Hepatocyte (in vitro differentiated cells): ENCODE data around the gene ADD2. TPM values are rescaled to one million over a fixed set of nuclear protein-coding genes. Genes with fewer than 3 reads are reported as not detected.
"Not testable (repeated sequence)": the region's sequence is repeated elsewhere in the genome, so short reads cannot be mapped to it uniquely, and the experiment has no call there.

Experiments
- DNase-seq: peaks from one replicate; pipeline ENCODE4 v3.0.0-alpha.2; 2016; ENCODE audit warnings: low spot score
- H2AFZ ChIP-seq: fragments of 200-600 bp; sonication (generic); 2 replicates; pipeline ENCODE4 v1.6.0; 2016; ENCODE audit warnings: antibody characterized with exemption, mild to moderate bottlenecking
- H3K27ac ChIP-seq: fragments of 200-600 bp; sonication (generic); 2 replicates; pipeline ENCODE4 v1.5.1; 2016; ENCODE audit warnings: mild to moderate bottlenecking
- H3K27me3 ChIP-seq: fragments of 200-600 bp; sonication (generic); 2 replicates; pipeline ENCODE4 v1.6.1; 2016
- H3K36me3 ChIP-seq: fragments of 200-600 bp; sonication (generic); replicated peaks from 2 replicates; pipeline ENCODE4 v1.5.1; 2016; ENCODE audit warnings: low read depth; ENCODE audit not compliant: insufficient read depth
- H3K4me1 ChIP-seq: fragments of 200-600 bp; sonication (generic); 2 replicates; pipeline ENCODE4 v1.5.1; 2016; ENCODE audit warnings: mild to moderate bottlenecking, moderate library complexity; ENCODE audit not compliant: insufficient read depth
- H3K4me2 ChIP-seq: fragments of 200-600 bp; sonication (generic); 2 replicates; pipeline ENCODE4 v1.6.0; 2016
- H3K4me3 ChIP-seq: fragments of 200-600 bp; sonication (generic); 2 replicates; pipeline ENCODE4 v1.5.1; 2016; ENCODE audit warnings: mild to moderate bottlenecking
- H3K79me2 ChIP-seq: fragments of 200-600 bp; sonication (generic); 2 replicates; pipeline ENCODE4 v1.6.0; 2017; ENCODE audit warnings: mild to moderate bottlenecking
- H3K9me2 ChIP-seq: fragments of 200-600 bp; sonication (generic); replicated peaks from 2 replicates; pipeline ENCODE4 v1.6.0; 2017; ENCODE audit warnings: mild to moderate bottlenecking; ENCODE audit not compliant: insufficient read depth
- H3K9me3 ChIP-seq: fragments of 200-600 bp; sonication (generic); 2 replicates; pipeline ENCODE4 v1.5.1; 2016; ENCODE audit warnings: low read depth, mild to moderate bottlenecking
- H4K20me1 ChIP-seq: fragments of 200-600 bp; sonication (generic); 2 replicates; pipeline ENCODE4 v1.6.0; 2016; ENCODE audit warnings: mild to moderate bottlenecking; ENCODE audit not compliant: insufficient read depth, poor library complexity, severe bottlenecking
- CTCF ChIP-seq: fragments of 200-600 bp; sonication (generic); IDR thresholded peaks from 2 replicates; pipeline ENCODE4 v1.5.1; 2016; ENCODE audit warnings: antibody characterized with exemption, mild to moderate bottlenecking; ENCODE audit not compliant: poor library complexity
- EZH2 ChIP-seq: fragments of 200-600 bp; sonication (generic); IDR thresholded peaks from 2 replicates; pipeline ENCODE4 v1.6.1; 2016; ENCODE audit warnings: antibody characterized with exemption, mild to moderate bottlenecking, borderline replicate concordance
- EZH2phosphoT487 ChIP-seq: fragments of 200-600 bp; sonication (generic); IDR thresholded peaks from one replicate; pipeline ENCODE4 v1.6.1; 2018; ENCODE audit warnings: antibody characterized with exemption, mild to moderate bottlenecking, low read depth, moderate library complexity; ENCODE audit not compliant: unreplicated experiment, severe bottlenecking
- whole genome bisulfite sequencing: methylation state at CpG from one replicate; pipeline ENCODE4 v1.1.6; 2016; ENCODE audit warnings: low lambda C conversion rate; ENCODE audit errors: missing lambda C conversion rate; 5-methylcytosine and 5-hydroxymethylcytosine counted together
- polyA plus RNA-seq: library from polyadenylated mRNA; unstranded; fragments of >200 nt; fragmentation: Nextera tagmentation; extraction: Ambion mirVana; gene quantifications from 2 replicates; pipeline ENCODE4 v1.2.1, GENCODE V29; 2016
- total RNA-seq: library from RNA; depleted of rRNA; stranded (reverse); fragments of >200 nt; gene quantifications from 2 replicates; pipeline ENCODE4 v1.2.3, GENCODE V29; 2014

The ADD2 gene
- total and polyA plus RNA-seq, 2 experiments from 2014 or later = 0.74 to 2.4 TPM

GRCh38 chr2:70799706-70800105 lies 31.7 kb upstream of the ADD2 start:
- no peak overlapping the region for H3K27ac ChIP-seq
- H3K4me2 ChIP-seq = no peak overlapping the region
- TF ChIP-seq EZH2phosphoT487 (no peak), CTCF (no peak), EZH2 (no peak)
- H3K79me2 ChIP-seq = no peaks in the 10 kb centered on the region
- H4K20me1 ChIP-seq = no peaks in the 10 kb centered on the region
- no peaks in the 10 kb centered on the region for H3K36me3 ChIP-seq
- H3K27me3 ChIP-seq = peaks cover 6% of the 10 kb centered on the region
- H3K4me1 ChIP-seq = no peaks in the 10 kb centered on the region
- no peak overlapping the region for H2AFZ ChIP-seq
- no peak for DNase-seq
- no peaks in the 10 kb centered on the region for H3K9me2 ChIP-seq
- no peak overlapping the region for H3K4me3 ChIP-seq
- H3K9me3 ChIP-seq = no peaks in the 10 kb centered on the region
- 79% methylated on average over 2 of the region's 2 CpGs for WGBS

- not testable (repeated sequence) for H3K9me2 ChIP-seq, H3K4me1 ChIP-seq, DNase-seq, H3K4me3 ChIP-seq, H3K27ac ChIP-seq, H3K4me2 ChIP-seq, H3K9me3 ChIP-seq, H3K36me3 ChIP-seq, H2AFZ ChIP-seq, H3K79me2 ChIP-seq, H4K20me1 ChIP-seq
- H3K27me3 ChIP-seq = peaks cover 10% of the 10 kb centered on the region
- 86% methylated on average over 1 of the region's 3 CpGs for WGBS
Observed at GRCh38 chr2:70797996-70798395, 30.0 kb upstream of the ADD2 start.

- TF ChIP-seq EZH2 (no peak), CTCF (no peak), EZH2phosphoT487 (no peak)
- Histone ChIP-seq H3K36me3 (no peaks in the 10 kb centered on the region), H3K4me3 (no peak overlapping the region), H3K4me1 (no peaks in the 10 kb centered on the region), H3K4me2 (no peak overlapping the region), H3K9me3 (no peaks in the 10 kb centered on the region), H3K79me2 (no peaks in the 10 kb centered on the region), H3K27me3 (peaks cover 15% of the 10 kb centered on the region), H3K27ac (no peak overlapping the region), H2AFZ (no peak overlapping the region), H4K20me1 (no peaks in the 10 kb centered on the region), H3K9me2 (no peaks in the 10 kb centered on the region)
- 48% methylated on average over 2 of the region's 2 CpGs for WGBS
- no peak for DNase-seq
Observed at GRCh38 chr2:70797506-70797905, 29.5 kb upstream of the ADD2 start.

- 55% methylated on average over 1 of the region's 1 CpG for WGBS
- H3K79me2 ChIP-seq = no peaks in the 10 kb centered on the region
Observed at GRCh38 chr2:70796262-70796661, 28.3 kb upstream of the ADD2 start.

More at GRCh38 chr2:70796262-70796661, 28.3 kb upstream of the ADD2 start:
- Histone ChIP-seq H3K36me3 (no peaks in the 10 kb centered on the region), H4K20me1 (no peaks in the 10 kb centered on the region), H3K4me3 (no peak overlapping the region), H3K9me3 (no peaks in the 10 kb centered on the region), H3K27me3 (peaks cover 24% of the 10 kb centered on the region), H3K4me2 (no peak overlapping the region), H3K4me1 (no peaks in the 10 kb centered on the region), H2AFZ (no peak overlapping the region), H3K9me2 (no peaks in the 10 kb centered on the region), H3K27ac (no peak overlapping the region)
- DNase-seq = peak; percentile 18
- TF ChIP-seq CTCF (no peak), EZH2phosphoT487 (no peak), EZH2 (no peak)
